Neural cell (in vitro differentiated cells): Measurements from ENCODE around the gene SETBP1. TPM values are rescaled to one million over a fixed set of nuclear protein-coding genes. Genes with fewer than 3 reads are reported as not detected.

Source experiments
- H2AFZ ChIP-seq: fragments of 200-600, 300-800 bp; sonication (generic), shearing (Covaris generic); 2 replicates; pipeline ENCODE4 v1.6.0; 2014; ENCODE audit warnings: low read depth, mild to moderate bottlenecking, antibody characterized with exemption, low read length, moderate library complexity
- H3F3A ChIP-seq: fragments of 200-600 bp; shearing (Covaris generic); 2 replicates; pipeline ENCODE4 v1.6.1; 2016; ENCODE audit warnings: mild to moderate bottlenecking, moderate library complexity, mixed read lengths, antibody characterized with exemption, low read length; ENCODE audit not compliant: insufficient read depth, poor library complexity, severe bottlenecking
- H3K27ac ChIP-seq: fragments of 200-600, 300-800 bp; sonication (generic), shearing (Covaris generic); 2 replicates; pipeline ENCODE4 v1.5.1; 2014; ENCODE audit warnings: mild to moderate bottlenecking, low read length, moderate library complexity
- H3K27me3 ChIP-seq: fragments of 300-800, 200-600 bp; sonication (generic), shearing (Covaris generic); 2 replicates; pipeline ENCODE4 v1.6.0; 2014; ENCODE audit warnings: mild to moderate bottlenecking, low read depth, low read length, moderate library complexity; ENCODE audit not compliant: insufficient read depth
- H3K36me3 ChIP-seq: fragments of 300-800, 200-600 bp; sonication (generic), shearing (Covaris generic); 2 replicates; pipeline ENCODE4 v1.5.1; 2014; ENCODE audit warnings: mild to moderate bottlenecking, antibody characterized with exemption, low read length, moderate library complexity; ENCODE audit not compliant: insufficient read depth
- H3K4me2 ChIP-seq: fragments of 300-800, 200-600 bp; sonication (generic), shearing (Covaris generic); 2 replicates; pipeline ENCODE4 v1.6.0; 2014; ENCODE audit warnings: mild to moderate bottlenecking, low read length
- H3K4me3 ChIP-seq: fragments of 300-800, 200-600 bp; sonication (generic), shearing (Covaris generic); 2 replicates; pipeline ENCODE4 v1.5.1; 2014; ENCODE audit warnings: mild to moderate bottlenecking, low read length, moderate library complexity
- H3K79me2 ChIP-seq: fragments of 200-600 bp; shearing (Covaris generic); replicated peaks from 2 replicates; pipeline ENCODE4 v1.6.0; 2014; ENCODE audit warnings: mild to moderate bottlenecking, low read length, moderate library complexity; ENCODE audit not compliant: insufficient read depth
- H3K9ac ChIP-seq: fragments of 300-800, 200-600 bp; sonication (generic), shearing (Covaris generic); 2 replicates; pipeline ENCODE4 v1.6.1; 2016; ENCODE audit warnings: mild to moderate bottlenecking, low read length, mixed read lengths
- H3K9me2 ChIP-seq: fragments of 200-600 bp; shearing (Covaris generic); 2 replicates; pipeline ENCODE4 v1.6.1; 2016; ENCODE audit warnings: mild to moderate bottlenecking, low read length, mixed read lengths; ENCODE audit not compliant: insufficient read depth
- H3K9me3 ChIP-seq: fragments of 200-600, 300-800 bp; sonication (generic), shearing (Covaris generic); 2 replicates; pipeline ENCODE4 v1.6.1; 2016; ENCODE audit warnings: mild to moderate bottlenecking, mixed run types, low read length, moderate library complexity, mixed read lengths
- H4K20me1 ChIP-seq: fragments of 200-600 bp; shearing (Covaris generic); 2 replicates; pipeline ENCODE4 v1.6.1; 2016; ENCODE audit warnings: mild to moderate bottlenecking, mixed run types; ENCODE audit not compliant: insufficient read depth
- EP300 ChIP-seq: fragments of 450-650 bp; conservative IDR thresholded peaks from 2 replicates; pipeline ENCODE4 v1.6.1; 2014; ENCODE audit warnings: antibody characterized with exemption, mild to moderate bottlenecking, moderate library complexity; ENCODE audit not compliant: poor library complexity, severe bottlenecking
- MXI1 ChIP-seq: fragments of 450-650 bp; conservative IDR thresholded peaks from 2 replicates; pipeline ENCODE4 v1.6.1; 2014; ENCODE audit warnings: antibody characterized with exemption, mild to moderate bottlenecking; ENCODE audit not compliant: poor library complexity, severe bottlenecking
- POLR2AphosphoS5 ChIP-seq: IDR thresholded peaks from 2 replicates; pipeline ENCODE4 v1.6.1; 2012
- SMC3 ChIP-seq: fragments of 450-650 bp; conservative IDR thresholded peaks from 2 replicates; pipeline ENCODE4 v1.6.1; 2014; ENCODE audit warnings: antibody characterized with exemption, mild to moderate bottlenecking, moderate library complexity; ENCODE audit not compliant: poor library complexity
- TAF1 ChIP-seq: IDR thresholded peaks from 2 replicates; pipeline ENCODE4 v1.6.1; 2012; ENCODE audit warnings: low read depth
- polyA plus RNA-seq: library from polyadenylated mRNA; depleted of rRNA; stranded (reverse); fragments of >200 nt; gene quantifications from 2 replicates; pipeline ENCODE4 v1.2.3, GENCODE V29; 2014
- TF ChIP-seq, protein P1 (sequence below): IDR thresholded peaks from 2 replicates; pipeline ENCODE4 v1.6.1; 2012; ENCODE audit warnings: borderline replicate concordance
- TF ChIP-seq, protein P2 (sequence below): fragments of 450-650 bp; IDR thresholded peaks from 2 replicates; pipeline ENCODE4 v1.5.1; 2014; ENCODE audit warnings: antibody characterized with exemption, mild to moderate bottlenecking, moderate library complexity; ENCODE audit not compliant: poor library complexity, severe bottlenecking

The SETBP1 gene
- polyA plus RNA-seq, 1 donor from 2014 or later = 13.7 TPM

DNA sequence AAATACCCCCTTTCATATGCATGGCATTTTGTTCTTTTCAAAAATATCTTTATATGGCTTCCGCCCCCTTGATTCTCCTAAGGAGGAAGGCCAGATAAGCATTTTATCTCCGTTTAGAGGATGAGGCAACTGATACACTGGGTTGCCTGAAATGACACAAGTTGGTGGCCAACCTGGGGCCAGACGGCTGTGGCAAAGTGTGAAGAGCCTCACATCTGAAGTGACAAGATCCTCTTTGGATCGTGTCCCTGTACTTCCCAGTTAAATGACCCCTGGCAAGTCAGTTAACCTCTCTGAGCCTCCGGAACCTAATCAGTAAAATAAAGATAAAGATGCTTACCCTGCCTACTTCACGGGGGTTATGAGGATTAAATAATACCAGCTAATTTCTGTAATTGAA, 4.6 kb downstream of the SETBP1 start:
- H4K20me1 ChIP-seq = peaks cover 4% of the 10 kb centered on the region
- no peak overlapping the region for H3K9ac ChIP-seq
- no peak overlapping the region for H3K4me3 ChIP-seq
- peaks cover 97% of the 10 kb centered on the region for H3K79me2 ChIP-seq
- no peak for TF ChIP-seq EP300
- no peak for TF ChIP-seq MXI1
- TF ChIP-seq TAF1 = no peak
- TF ChIP-seq POLR2AphosphoS5 = no peak
- TF ChIP-seq, protein P1, sequence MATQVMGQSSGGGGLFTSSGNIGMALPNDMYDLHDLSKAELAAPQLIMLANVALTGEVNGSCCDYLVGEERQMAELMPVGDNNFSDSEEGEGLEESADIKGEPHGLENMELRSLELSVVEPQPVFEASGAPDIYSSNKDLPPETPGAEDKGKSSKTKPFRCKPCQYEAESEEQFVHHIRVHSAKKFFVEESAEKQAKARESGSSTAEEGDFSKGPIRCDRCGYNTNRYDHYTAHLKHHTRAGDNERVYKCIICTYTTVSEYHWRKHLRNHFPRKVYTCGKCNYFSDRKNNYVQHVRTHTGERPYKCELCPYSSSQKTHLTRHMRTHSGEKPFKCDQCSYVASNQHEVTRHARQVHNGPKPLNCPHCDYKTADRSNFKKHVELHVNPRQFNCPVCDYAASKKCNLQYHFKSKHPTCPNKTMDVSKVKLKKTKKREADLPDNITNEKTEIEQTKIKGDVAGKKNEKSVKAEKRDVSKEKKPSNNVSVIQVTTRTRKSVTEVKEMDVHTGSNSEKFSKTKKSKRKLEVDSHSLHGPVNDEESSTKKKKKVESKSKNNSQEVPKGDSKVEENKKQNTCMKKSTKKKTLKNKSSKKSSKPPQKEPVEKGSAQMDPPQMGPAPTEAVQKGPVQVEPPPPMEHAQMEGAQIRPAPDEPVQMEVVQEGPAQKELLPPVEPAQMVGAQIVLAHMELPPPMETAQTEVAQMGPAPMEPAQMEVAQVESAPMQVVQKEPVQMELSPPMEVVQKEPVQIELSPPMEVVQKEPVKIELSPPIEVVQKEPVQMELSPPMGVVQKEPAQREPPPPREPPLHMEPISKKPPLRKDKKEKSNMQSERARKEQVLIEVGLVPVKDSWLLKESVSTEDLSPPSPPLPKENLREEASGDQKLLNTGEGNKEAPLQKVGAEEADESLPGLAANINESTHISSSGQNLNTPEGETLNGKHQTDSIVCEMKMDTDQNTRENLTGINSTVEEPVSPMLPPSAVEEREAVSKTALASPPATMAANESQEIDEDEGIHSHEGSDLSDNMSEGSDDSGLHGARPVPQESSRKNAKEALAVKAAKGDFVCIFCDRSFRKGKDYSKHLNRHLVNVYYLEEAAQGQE = no peak
- TF ChIP-seq, protein P2, sequence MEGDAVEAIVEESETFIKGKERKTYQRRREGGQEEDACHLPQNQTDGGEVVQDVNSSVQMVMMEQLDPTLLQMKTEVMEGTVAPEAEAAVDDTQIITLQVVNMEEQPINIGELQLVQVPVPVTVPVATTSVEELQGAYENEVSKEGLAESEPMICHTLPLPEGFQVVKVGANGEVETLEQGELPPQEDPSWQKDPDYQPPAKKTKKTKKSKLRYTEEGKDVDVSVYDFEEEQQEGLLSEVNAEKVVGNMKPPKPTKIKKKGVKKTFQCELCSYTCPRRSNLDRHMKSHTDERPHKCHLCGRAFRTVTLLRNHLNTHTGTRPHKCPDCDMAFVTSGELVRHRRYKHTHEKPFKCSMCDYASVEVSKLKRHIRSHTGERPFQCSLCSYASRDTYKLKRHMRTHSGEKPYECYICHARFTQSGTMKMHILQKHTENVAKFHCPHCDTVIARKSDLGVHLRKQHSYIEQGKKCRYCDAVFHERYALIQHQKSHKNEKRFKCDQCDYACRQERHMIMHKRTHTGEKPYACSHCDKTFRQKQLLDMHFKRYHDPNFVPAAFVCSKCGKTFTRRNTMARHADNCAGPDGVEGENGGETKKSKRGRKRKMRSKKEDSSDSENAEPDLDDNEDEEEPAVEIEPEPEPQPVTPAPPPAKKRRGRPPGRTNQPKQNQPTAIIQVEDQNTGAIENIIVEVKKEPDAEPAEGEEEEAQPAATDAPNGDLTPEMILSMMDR = no peak
- H3K36me3 ChIP-seq = no peaks in the 10 kb centered on the region
- no peaks in the 10 kb centered on the region for H3K9me3 ChIP-seq
- H2AFZ ChIP-seq = no peak overlapping the region
- no peaks in the 10 kb centered on the region for H3K9me2 ChIP-seq
- H3K27me3 ChIP-seq = no peaks in the 10 kb centered on the region
- H3K4me2 ChIP-seq = no peak overlapping the region
- peaks cover 4% of the 10 kb centered on the region for H3F3A ChIP-seq
- no peak overlapping the region for H3K27ac ChIP-seq

DNA sequence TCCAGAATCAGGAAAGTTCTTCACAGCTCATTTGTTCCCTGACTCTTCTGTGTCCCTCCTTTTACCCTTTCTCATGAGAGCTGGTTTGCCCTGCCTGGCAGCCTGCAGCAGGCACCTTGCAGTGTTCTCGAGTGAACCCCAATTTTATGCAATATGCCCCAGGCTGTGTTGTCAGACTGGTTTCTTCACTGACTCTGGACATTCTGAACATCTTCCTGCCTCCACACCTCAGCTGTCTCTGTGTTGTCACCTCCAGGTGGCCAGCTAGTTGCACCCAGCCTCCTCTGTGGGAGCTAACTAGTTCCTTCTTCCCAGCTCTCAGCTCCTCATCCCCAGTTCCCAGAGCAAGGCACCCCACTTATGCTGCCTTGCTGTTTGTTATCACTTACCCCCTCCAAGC, 5.5 kb downstream of the SETBP1 start:
- Histone ChIP-seq H3K9me3 (no peaks in the 10 kb centered on the region), H3K27me3 (no peaks in the 10 kb centered on the region), H3K79me2 (peaks cover 100% of the 10 kb centered on the region), H3K4me3 (no peak overlapping the region), H4K20me1 (peaks cover 4% of the 10 kb centered on the region), H3K9me2 (no peaks in the 10 kb centered on the region), H3K36me3 (no peaks in the 10 kb centered on the region), H3K4me2 (no peak overlapping the region), H3K27ac (no peak overlapping the region), H2AFZ (no peak overlapping the region), H3F3A (peaks cover 4% of the 10 kb centered on the region), H3K9ac (no peak overlapping the region)
- TF ChIP-seq, protein P2 = no peak
- TF ChIP-seq MXI1 (no peak), POLR2AphosphoS5 (no peak)

- H3K36me3 ChIP-seq = no peaks in the 10 kb centered on the region
- H3K4me2 ChIP-seq = no peak overlapping the region
- no peaks in the 10 kb centered on the region for H3F3A ChIP-seq
- no peaks in the 10 kb centered on the region for H3K9me3 ChIP-seq
- H4K20me1 ChIP-seq = peaks cover 4% of the 10 kb centered on the region
- H2AFZ ChIP-seq = no peak overlapping the region
- H3K27ac ChIP-seq = no peak overlapping the region
- no peak overlapping the region for H3K9ac ChIP-seq
- H3K9me2 ChIP-seq = no peaks in the 10 kb centered on the region
- H3K4me3 ChIP-seq = no peak overlapping the region
- no peaks in the 10 kb centered on the region for H3K27me3 ChIP-seq
- peaks cover 100% of the 10 kb centered on the region for H3K79me2 ChIP-seq
- TF ChIP-seq POLR2AphosphoS5 = no peak
- no peak for TF ChIP-seq TAF1
- TF ChIP-seq, protein P1 = no peak
- TF ChIP-seq SMC3 = no peak
These were observed 6.7 kb downstream of the SETBP1 start for GRCh38 chr18:44687421-44687820.
